ENCODE measurements around the gene MT1A.
"Not testable (repeated sequence)": the region's sequence is repeated elsewhere in the genome, so short reads cannot be mapped to it uniquely, and the experiment has no call there.

Gene MT1A

GRCh38 chr16:56658327-56658875 is 19.9 kb downstream of the MT1A start:
- no peak for FAIRE-seq

- no peak for FAIRE-seq
Measured at GRCh38 chr16:56662357-56663354, 24.2 kb downstream of the MT1A start.

- no peak for FAIRE-seq
Measured at GRCh38 chr16:56664506-56664905, 26.0 kb downstream of the MT1A start.

GRCh38 chr16:56665286-56666261 is 27.1 kb downstream of the MT1A start:
- not testable (repeated sequence) for FAIRE-seq

- FAIRE-seq: no peak
Measured at GRCh38 chr16:56667581-56668571, 29.4 kb downstream of the MT1A start, which contains the start of gene MT1G. Gene MT1G (minus strand): TSS chr16:56668065. CDS start chr16:56667993, 72 bp downstream.

- no peak for FAIRE-seq
Measured at GRCh38 chr16:56669005-56669839, 30.8 kb downstream of the MT1A start, which contains the start of gene MT1H. Gene MT1H (plus strand): TSS chr16:56669814. CDS start chr16:56669885, 71 bp downstream.

- FAIRE-seq: no peak
Measured at GRCh38 chr16:56669840-56670619, 31.6 kb downstream of the MT1A start.

- no peak for FAIRE-seq
Measured at GRCh38 chr16:56670620-56670934, 32.1 kb downstream of the MT1A start.

- FAIRE-seq: not testable (repeated sequence)
Measured at GRCh38 chr16:56671691-56672090, 33.2 kb downstream of the MT1A start.

GRCh38 chr16:56672171-56672570 is 33.7 kb downstream of the MT1A start:
- FAIRE-seq: not testable (repeated sequence)

- no peak for FAIRE-seq
Measured at GRCh38 chr16:56672761-56673536, 34.5 kb downstream of the MT1A start.

GRCh38 chr16:56673921-56674320 is 35.5 kb downstream of the MT1A start:
- peak; percentile 37 for FAIRE-seq

- not testable (repeated sequence) for FAIRE-seq
Measured at GRCh38 chr16:56674570-56674969, 36.1 kb downstream of the MT1A start.

- FAIRE-seq: no peak
Measured at GRCh38 chr16:56675685-56676210, 37.3 kb downstream of the MT1A start.

GRCh38 chr16:56677474-56677873 is 39.0 kb downstream of the MT1A start:
- no peak for FAIRE-seq

- no peak for FAIRE-seq
Measured at GRCh38 chr16:56679078-56679730, 40.7 kb downstream of the MT1A start.

- no peak for FAIRE-seq
Measured at GRCh38 chr16:56679818-56680217, 41.4 kb downstream of the MT1A start.
